Keratinocyte (primary cell): ENCODE results near the gene RNF113A. TPM values are rescaled to one million over a fixed set of nuclear protein-coding genes. Genes with fewer than 3 reads are reported as not detected.

Source experiments
- polyA plus RNA-seq, 5 experiments: library from polyadenylated mRNA; depleted of rRNA in 3 of 5; stranded (reverse) in 3 of 5; stranded (forward) in 1 of 5; unstranded in 1 of 5; fragments of >200 nt; gene quantifications; 1 replicate in 1 of 5; 2 replicates in 3 of 5; 3 replicates in 1 of 5; pipeline versions ENCODE4 v1.2.1 to v1.2.3, GENCODE V29; 2011 to 2012; ENCODE audit warnings: missing spikeins in 2 of 5, low read depth in 1 of 5, low replicate concordance in 1 of 5

Gene RNF113A
- polyA plus RNA-seq, 1 donor (not counting 4 experiments of a cell fraction or from before 2014, with no cell fraction given): 10.5 TPM

Other genes with a start within 250 kb of the RNF113A start
- gene SEPTIN6, start 178.6 kb downstream of the RNF113A start, polyA plus RNA-seq: 9.8 to 14.0 TPM (median 12.6 TPM) in 3 replicates
- 0.05 TPM in 2 of 3 replicates, not detected in the other for gene SOWAHD, start 113.1 kb downstream of the RNF113A start, polyA plus RNA-seq
- gene RPL39, start 80.1 kb downstream of the RNF113A start, polyA plus RNA-seq: 2,139 to 2,988 TPM (median 2,842 TPM) in 3 replicates
- gene UPF3B, start 18.8 kb downstream of the RNF113A start, polyA plus RNA-seq: 4.9 to 9.5 TPM (median 7.2 TPM) in 3 replicates
- 150 to 282 TPM (median 207 TPM) in 3 replicates for gene NDUFA1, start 99 bp upstream of the RNF113A start, polyA plus RNA-seq
- gene AKAP14, start 24.2 kb upstream of the RNF113A start, polyA plus RNA-seq: not detected in 3 replicates
- 2.3 to 4.6 TPM (median 3.1 TPM) in 3 replicates for gene NKAP, start 72.0 kb upstream of the RNF113A start, polyA plus RNA-seq
- 0.03 TPM in 1 of 3 replicates, not detected in the others for gene RHOXF2B, start 206.0 kb upstream of the RNF113A start, polyA plus RNA-seq
- not detected in 3 replicates for gene RHOXF1, start 244.2 kb upstream of the RNF113A start, polyA plus RNA-seq